Kidney (tissue), 14 donors: ENCODE data around the gene ZBTB9. TPM values are rescaled to one million over a fixed set of nuclear protein-coding genes. Genes with fewer than 3 reads are reported as not detected.

Source experiments
- DNase-seq, 5 donors: peaks; one replicate each; pipeline ENCODE4 v3.0.0-alpha.2; 2013 to 2020
- FAIRE-seq: peaks from 2 replicates; lab custom pipeline; 2012; peaks lifted over from hg19 to GRCh38; lab: Jason Lieb, UNC
- H3K27ac ChIP-seq, 2 donors: one replicate each; pipeline ENCODE4 v1.7.0; 2013; ENCODE audit warnings: low read depth in 2 of 2, low read length in 2 of 2, inconsistent platforms in 1 of 2
- H3K27me3 ChIP-seq: one replicate; pipeline ENCODE4 v1.7.1; 2013; ENCODE audit warnings: low read length, inconsistent platforms; ENCODE audit not compliant: control insufficient read depth, insufficient read depth
- H3K36me3 ChIP-seq, 3 donors: one replicate each; pipeline versions ENCODE4 v1.7.0 to v1.7.1; 2013; ENCODE audit warnings: low read length in 3 of 3, control low read depth in 1 of 3, inconsistent platforms in 1 of 3; ENCODE audit not compliant: insufficient read depth in 3 of 3, control insufficient read depth in 2 of 3
- H3K4me1 ChIP-seq, 3 donors: one replicate each; pipeline versions ENCODE4 v1.7.0 to v1.7.1; 2013; ENCODE audit warnings: low read length in 3 of 3, inconsistent platforms in 1 of 3, low read depth in 1 of 3; ENCODE audit not compliant: control insufficient read depth in 2 of 3, insufficient read depth in 2 of 3
- H3K4me3 ChIP-seq, 3 donors: one replicate each; pipeline versions ENCODE4 v1.7.0 to v1.8.1; 2013; ENCODE audit warnings: low read length in 3 of 3, control low read depth in 1 of 3, inconsistent platforms in 1 of 3
- H3K9ac ChIP-seq, 3 donors: one replicate each; pipeline versions ENCODE4 v1.7.0 to v1.7.1; 2013; ENCODE audit warnings: low read length in 3 of 3, control low read depth in 1 of 3, inconsistent platforms in 1 of 3
- H3K9me3 ChIP-seq, 3 donors: one replicate each; pipeline versions ENCODE4 v1.7.0 to v1.7.1; 2013; ENCODE audit warnings: low read length in 3 of 3, control low read depth in 1 of 3, inconsistent platforms in 1 of 3; ENCODE audit not compliant: control insufficient read depth in 2 of 3, insufficient read depth in 1 of 3
- intact Hi-C: fragments of 100-400 bp; cut with DNase I; formaldehyde crosslinking; loops from one replicate; pipeline ENCODE4 v1.11.1; 2022
- polyA plus RNA-seq: library from polyadenylated mRNA; stranded (reverse); fragments of 350-450 nt; fragmentation: Illumina TruSeq; extraction: RNeasy Lipid Tissue Mini Kit (QIAGEN cat#74804); gene quantifications from one replicate; pipeline ENCODE4 v1.2.3, GENCODE V29; 2014; ENCODE audit warnings: low read depth, low replicate concordance; ENCODE audit not compliant: insufficient read depth
- total RNA-seq: library from RNA; stranded (reverse); fragmentation: NEBNext Ultra II Directional; extraction: Animal tissue kit (Norgen Biotek cat#: 25700); gene quantifications from one replicate; pipeline ENCODE4 v1.2.1, GENCODE V29; 2021
- TF ChIP-seq, protein P1 (sequence below): IDR thresholded peaks from 3 replicates; pipeline ENCODE4 v1.5.1; 2012; ENCODE audit warnings: mild to moderate bottlenecking, moderate library complexity, borderline replicate concordance; ENCODE audit not compliant: insufficient read depth; ENCODE audit errors: extremely low read depth
- donor health status: control.
- donor health status: control.
- donor health status: control.
- donor health status: control.
- donor health status: control.
- donor health status: DM: yes; HTN: yes; CAD: no.
- donor health status: Normal renal cell carcinoma (clear cell type).

Gene ZBTB9
- total and polyA plus RNA-seq, 2 donors from 2014 or later: 6.4 to 11.5 TPM

DNA sequence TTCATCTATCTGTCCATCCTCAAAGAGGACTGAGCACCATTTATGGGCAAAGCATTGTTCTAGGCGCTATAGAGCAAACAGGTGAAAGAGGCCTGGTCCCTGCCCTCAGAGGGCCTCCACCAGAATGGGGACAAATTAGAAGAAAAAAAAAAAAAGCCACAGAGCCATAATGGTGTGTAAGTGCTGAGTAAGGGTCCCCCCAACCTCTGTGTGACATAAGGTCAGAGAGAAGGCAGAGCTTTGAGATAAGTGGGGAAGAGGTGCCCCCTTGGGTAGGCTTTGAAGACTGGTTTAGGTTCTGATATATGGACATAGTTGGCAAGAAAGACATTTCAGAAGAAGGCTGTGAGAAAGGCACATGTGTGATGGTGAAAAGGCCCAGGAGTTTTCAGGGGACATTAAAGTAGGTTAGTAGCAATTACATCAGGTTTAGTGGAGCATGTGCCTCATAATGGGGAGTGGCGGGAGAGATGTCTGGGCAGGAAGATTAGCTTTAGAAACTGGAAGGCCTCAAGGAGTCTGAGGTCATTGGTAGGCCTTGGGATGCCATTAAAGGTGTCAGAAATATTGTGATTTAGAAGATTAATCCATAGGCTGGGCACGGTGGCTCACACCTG, 15.3 kb upstream of the ZBTB9 start:
- Histone ChIP-seq H3K36me3 (peaks cover 9 to 18% (median 16%) of the 10 kb centered on the region in 3 donors), H3K27me3 (no peaks in the 10 kb centered on the region), H3K9me3 (no peaks in the 10 kb centered on the region), H3K9ac (no peak overlapping the region), H3K27ac (no peak overlapping the region), H3K4me3 (no peak overlapping the region), H3K4me1 (no peaks in the 10 kb centered on the region)
- DNase-seq: no peak
- intact Hi-C loops: no loop called here
- TF ChIP-seq, protein P1, sequence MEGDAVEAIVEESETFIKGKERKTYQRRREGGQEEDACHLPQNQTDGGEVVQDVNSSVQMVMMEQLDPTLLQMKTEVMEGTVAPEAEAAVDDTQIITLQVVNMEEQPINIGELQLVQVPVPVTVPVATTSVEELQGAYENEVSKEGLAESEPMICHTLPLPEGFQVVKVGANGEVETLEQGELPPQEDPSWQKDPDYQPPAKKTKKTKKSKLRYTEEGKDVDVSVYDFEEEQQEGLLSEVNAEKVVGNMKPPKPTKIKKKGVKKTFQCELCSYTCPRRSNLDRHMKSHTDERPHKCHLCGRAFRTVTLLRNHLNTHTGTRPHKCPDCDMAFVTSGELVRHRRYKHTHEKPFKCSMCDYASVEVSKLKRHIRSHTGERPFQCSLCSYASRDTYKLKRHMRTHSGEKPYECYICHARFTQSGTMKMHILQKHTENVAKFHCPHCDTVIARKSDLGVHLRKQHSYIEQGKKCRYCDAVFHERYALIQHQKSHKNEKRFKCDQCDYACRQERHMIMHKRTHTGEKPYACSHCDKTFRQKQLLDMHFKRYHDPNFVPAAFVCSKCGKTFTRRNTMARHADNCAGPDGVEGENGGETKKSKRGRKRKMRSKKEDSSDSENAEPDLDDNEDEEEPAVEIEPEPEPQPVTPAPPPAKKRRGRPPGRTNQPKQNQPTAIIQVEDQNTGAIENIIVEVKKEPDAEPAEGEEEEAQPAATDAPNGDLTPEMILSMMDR: no peak
- no peak for FAIRE-seq

DNA sequence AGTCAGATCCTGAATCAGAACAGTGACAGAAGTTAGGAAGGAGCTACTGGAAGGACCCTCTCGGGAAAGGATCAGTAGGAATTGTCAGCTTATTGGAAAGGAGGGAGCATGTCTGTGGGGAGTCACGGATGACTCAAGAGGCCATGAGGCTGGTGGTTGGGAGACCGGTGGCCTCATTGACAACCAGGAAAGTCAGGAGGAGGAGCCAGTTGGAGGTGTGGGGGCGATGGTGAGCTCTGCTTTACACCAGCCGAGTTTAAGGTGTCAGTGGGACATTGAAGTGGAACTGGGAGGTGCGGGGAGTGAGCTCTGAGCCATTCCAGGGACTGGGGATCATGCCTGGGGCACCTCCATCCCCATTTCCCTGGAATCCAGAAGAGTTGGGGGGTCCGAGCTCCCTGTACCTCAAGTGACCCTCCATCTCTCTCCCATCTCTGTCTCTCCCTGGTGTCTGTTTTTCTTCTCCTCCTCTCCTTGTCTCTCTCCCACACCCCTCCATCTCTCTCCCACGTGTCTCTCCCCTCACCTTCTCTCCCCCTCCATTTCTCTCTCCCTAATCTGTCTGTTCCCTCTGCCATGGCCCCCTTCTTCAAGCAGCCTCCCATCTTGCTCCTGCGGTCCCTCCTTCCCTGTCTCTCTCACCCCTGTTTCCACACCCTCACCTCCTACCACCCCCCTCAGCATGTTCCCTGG, 14.3 kb upstream of the ZBTB9 start:
- DNase-seq (no peak), FAIRE-seq (no peak)
- Histone ChIP-seq H3K4me1 (no peaks in the 10 kb centered on the region), H3K9ac (no peak overlapping the region), H3K27me3 (no peaks in the 10 kb centered on the region), H3K27ac (no peak overlapping the region), H3K36me3 (peaks cover 9 to 18% (median 16%) of the 10 kb centered on the region in 3 donors), H3K9me3 (no peaks in the 10 kb centered on the region), H3K4me3 (no peak overlapping the region)
- TF ChIP-seq, protein P1: no peak
- intact Hi-C loops: no loop called here

DNA sequence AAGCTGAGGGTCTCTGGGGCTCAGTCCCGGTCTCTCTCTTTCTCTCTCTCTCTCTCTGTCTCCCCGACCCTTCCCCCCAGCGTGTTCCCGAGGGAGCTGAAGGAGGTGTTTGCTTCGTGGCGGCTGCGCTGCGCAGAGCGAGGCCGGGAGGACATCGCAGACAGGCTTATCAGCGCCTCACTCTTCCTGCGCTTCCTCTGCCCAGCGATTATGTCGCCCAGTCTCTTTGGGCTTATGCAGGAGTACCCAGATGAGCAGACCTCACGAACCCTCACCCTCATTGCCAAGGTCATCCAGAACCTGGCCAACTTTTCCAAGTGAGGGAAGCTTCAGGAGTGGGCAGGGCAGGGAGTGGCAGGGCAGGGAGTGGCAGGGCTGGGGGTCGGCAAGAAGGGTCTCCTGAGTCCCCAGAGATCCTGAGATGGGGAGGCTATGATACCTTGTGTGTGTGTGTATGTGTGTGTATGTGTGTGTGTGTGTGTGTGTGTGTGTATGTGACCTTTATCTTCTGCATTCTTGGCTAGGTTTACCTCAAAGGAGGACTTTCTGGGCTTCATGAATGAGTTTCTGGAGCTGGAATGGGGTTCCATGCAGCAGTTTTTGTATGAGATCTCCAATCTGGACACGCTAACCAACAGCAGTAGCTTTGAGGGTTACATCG, 13.6 kb upstream of the ZBTB9 start:
- H3K4me3 ChIP-seq: no peak overlapping the region
- FAIRE-seq (no peak), DNase-seq (no peak)
- H3K9me3 ChIP-seq: no peaks in the 10 kb centered on the region
- TF ChIP-seq, protein P1: no peak
- H3K9ac ChIP-seq: no peak overlapping the region
- intact Hi-C loops: no loop called here
- no peaks in the 10 kb centered on the region for H3K4me1 ChIP-seq
- peaks cover 7 to 16% (median 15%) of the 10 kb centered on the region in 3 donors for H3K36me3 ChIP-seq
- H3K27me3 ChIP-seq: no peaks in the 10 kb centered on the region
- no peak overlapping the region for H3K27ac ChIP-seq
